ENCODE results near the gene SPNS2. TPM values are rescaled to one million over a fixed set of nuclear protein-coding genes. Genes with fewer than 3 reads are reported as not detected.

The SPNS2 gene
- polyA plus RNA-seq, 1 donor (not counting 4 experiments of a cell fraction or from before 2014, with no cell fraction given) = 0.10 TPM

- no peaks in the 10 kb centered on the region for H3K27me3 ChIP-seq (ENCODE audit: control insufficient read depth, extremely low read depth, insufficient read depth, low read length)
- no peak for DNase-seq (ENCODE audit: low read depth, low spot score)
- dilution Hi-C loops (cut with MboI; ENCODE audit: extremely low pct_ligation_motif_present, low sequenced_read_pairs) = no loop called here
- peaks cover 14% of the 10 kb centered on the region for H4K20me1 ChIP-seq (ENCODE audit: control insufficient read depth, extremely low read depth, insufficient read depth, low read length)
- no peak overlapping the region for H3K4me2 ChIP-seq (ENCODE audit: control insufficient read depth, extremely low read depth, insufficient read depth, low read depth, low read length)
- H3K36me3 ChIP-seq (ENCODE audit: control insufficient read depth in 2 of 2, extremely low read depth in 1 of 2, insufficient read depth in 2 of 2, low read length in 2 of 2) = peaks cover 46 to 62% of the 10 kb centered on the region in 2 experiments
- H3K4me1 ChIP-seq (ENCODE audit: control insufficient read depth, extremely low read depth, insufficient read depth, low read length) = peaks cover 7% of the 10 kb centered on the region
- H3K9ac ChIP-seq (ENCODE audit: control insufficient read depth, extremely low read depth, insufficient read depth, low read length) = no peak overlapping the region
- H3K9me3 ChIP-seq (ENCODE audit: control insufficient read depth, low read depth, low read length) = no peaks in the 10 kb centered on the region
- H3K79me2 ChIP-seq (ENCODE audit: control insufficient read depth, insufficient read depth, low read length) = no peaks in the 10 kb centered on the region
- no peak overlapping the region for H3K27ac ChIP-seq (ENCODE audit: control insufficient read depth, insufficient read depth, low read length)
- no peak for FAIRE-seq
- no peaks in the 10 kb centered on the region for H3K9me1 ChIP-seq (ENCODE audit: control insufficient read depth, extremely low read depth, insufficient read depth, low read length)
- no peak overlapping the region for H2AFZ ChIP-seq (ENCODE audit: control insufficient read depth, low read length)
- H3K4me3 ChIP-seq (ENCODE audit: control insufficient read depth in 2 of 3, extremely low read depth in 1 of 3, insufficient read depth in 2 of 3, low read depth in 1 of 3, low read length in 3 of 3) = no peak overlapping the region
- no peak for TF ChIP-seq CTCF (optimal IDR thresholded peaks at IDR 0.05 in 1 of 3, IDR thresholded peaks at IDR 0.05 in 1 of 3, conservative IDR thresholded peaks at IDR 0.05 in 1 of 3; ENCODE audit: extremely low read depth in 1 of 3, insufficient read depth in 2 of 3, low read length in 3 of 3)
- TF ChIP-seq EZH2 (IDR thresholded peaks at IDR 0.05; ENCODE audit: low read length) = no peak
Observed at GRCh38 chr17:4542726-4543191, 44.1 kb downstream of the SPNS2 start.

GRCh38 chr17:4543557-4544026, 44.9 kb downstream of the SPNS2 start:
- FAIRE-seq (no peak), DNase-seq (ENCODE audit: low read depth, low spot score) (no peak)
- Histone ChIP-seq H3K9me3 (ENCODE audit: control insufficient read depth, low read depth, low read length) (no peaks in the 10 kb centered on the region), H3K9me1 (ENCODE audit: control insufficient read depth, extremely low read depth, insufficient read depth, low read length) (no peaks in the 10 kb centered on the region), H3K27me3 (ENCODE audit: control insufficient read depth, extremely low read depth, insufficient read depth, low read length) (no peaks in the 10 kb centered on the region), H3K79me2 (ENCODE audit: control insufficient read depth, insufficient read depth, low read length) (no peaks in the 10 kb centered on the region), H3K4me3 (ENCODE audit: control insufficient read depth in 2 of 3, extremely low read depth in 1 of 3, insufficient read depth in 2 of 3, low read depth in 1 of 3, low read length in 3 of 3) (no peak overlapping the region), H3K27ac (ENCODE audit: control insufficient read depth, insufficient read depth, low read length) (no peak overlapping the region), H3K9ac (ENCODE audit: control insufficient read depth, extremely low read depth, insufficient read depth, low read length) (no peak overlapping the region), H2AFZ (ENCODE audit: control insufficient read depth, low read length) (no peak overlapping the region), H3K36me3 (ENCODE audit: control insufficient read depth in 2 of 2, extremely low read depth in 1 of 2, insufficient read depth in 2 of 2, low read length in 2 of 2) (peaks cover 48 to 65% of the 10 kb centered on the region in 2 experiments), H3K4me1 (ENCODE audit: control insufficient read depth, extremely low read depth, insufficient read depth, low read length) (peaks cover 7% of the 10 kb centered on the region), H4K20me1 (ENCODE audit: control insufficient read depth, extremely low read depth, insufficient read depth, low read length) (peaks cover 15% of the 10 kb centered on the region), H3K4me2 (ENCODE audit: control insufficient read depth, extremely low read depth, insufficient read depth, low read depth, low read length) (no peak overlapping the region)
- dilution Hi-C loops (cut with MboI; ENCODE audit: extremely low pct_ligation_motif_present, low sequenced_read_pairs) = no loop called here
- no peak for TF ChIP-seq CTCF (optimal IDR thresholded peaks at IDR 0.05 in 1 of 3, IDR thresholded peaks at IDR 0.05 in 1 of 3, conservative IDR thresholded peaks at IDR 0.05 in 1 of 3; ENCODE audit: extremely low read depth in 1 of 3, insufficient read depth in 2 of 3, low read length in 3 of 3)
